HEK293 (cell line): ENCODE data around the gene ATP5F1A.

Experiments used
- AEBP2 ChIP-seq: fragments of 450-650 bp; formaldehyde crosslinking; IDR thresholded peaks from 2 replicates; pipeline ENCODE4 v1.5.1; 2016; ENCODE audit warnings: missing biosample characterization, missing genetic modification characterization, borderline replicate concordance
- REPIN1 ChIP-seq: fragments of 450-650 bp; formaldehyde crosslinking; IDR thresholded peaks from 2 replicates; pipeline ENCODE4 v1.5.1; 2017; ENCODE audit warnings: missing biosample characterization, missing genetic modification characterization, low read depth
- SP2 ChIP-seq: fragments of 450-650 bp; formaldehyde crosslinking; IDR thresholded peaks from 2 replicates; pipeline ENCODE4 v1.5.1; 2016; ENCODE audit warnings: missing biosample characterization, missing genetic modification characterization
- TRIM28 ChIP-seq: IDR thresholded peaks from 2 replicates; pipeline ENCODE4 v1.6.1; 2011; ENCODE audit warnings: low read length, control low read depth, borderline replicate concordance
- YY1 ChIP-seq: fragments of 450-650 bp; formaldehyde crosslinking; IDR thresholded peaks from 2 replicates; pipeline ENCODE4 v1.5.1; 2018; ENCODE audit warnings: missing biosample characterization, missing genetic modification characterization
- ZBTB10 ChIP-seq: fragments of 450-650 bp; formaldehyde crosslinking; IDR thresholded peaks from 2 replicates; pipeline ENCODE4 v1.5.1; 2016; ENCODE audit warnings: missing biosample characterization, missing genetic modification characterization
- ZBTB49 ChIP-seq: fragments of 450-650 bp; formaldehyde crosslinking; IDR thresholded peaks from 2 replicates; pipeline ENCODE4 v1.5.1; 2016; ENCODE audit warnings: missing biosample characterization, missing genetic modification characterization, low read depth
- ZNF24 ChIP-seq: fragments of 450-650 bp; formaldehyde crosslinking; IDR thresholded peaks from 2 replicates; pipeline ENCODE4 v1.5.1; 2016; ENCODE audit warnings: missing biosample characterization, missing genetic modification characterization
- ZNF274 ChIP-seq, 2 experiments: fragments of 200-500 bp in 1 of 2; fragments of 450-650 bp in 1 of 2; sonication (Bioruptor generic) in 1 of 2; formaldehyde crosslinking in 1 of 2; IDR thresholded peaks; 2 replicates each; pipeline versions ENCODE4 v1.5.1 to v1.6.1; 2014 to 2016; ENCODE audit warnings: borderline replicate concordance in 1 of 2, inconsistent platforms in 1 of 2, low read length in 1 of 2, missing biosample characterization in 1 of 2, missing genetic modification characterization in 1 of 2
- ZNF529 ChIP-seq: fragments of 450-650 bp; formaldehyde crosslinking; IDR thresholded peaks from 2 replicates; pipeline ENCODE4 v1.5.1; 2017; ENCODE audit warnings: missing genetic modification characterization, missing biosample characterization; ENCODE audit not compliant: insufficient replicate concordance
- ZNF558 ChIP-seq: fragments of 450-650 bp; formaldehyde crosslinking; IDR thresholded peaks from 2 replicates; pipeline ENCODE4 v1.5.1; 2016; ENCODE audit warnings: missing biosample characterization, missing genetic modification characterization
- ZNF777 ChIP-seq: fragments of 450-650 bp; formaldehyde crosslinking; IDR thresholded peaks from 2 replicates; pipeline ENCODE4 v1.5.1; 2017; ENCODE audit warnings: missing biosample characterization, missing genetic modification characterization, borderline replicate concordance
- TF ChIP-seq, protein P1 (sequence below): fragments of 450-650 bp; formaldehyde crosslinking; IDR thresholded peaks from 2 replicates; pipeline ENCODE4 v1.5.1; 2016; ENCODE audit warnings: missing biosample characterization, missing genetic modification characterization
- TF ChIP-seq, protein P2 (sequence below): fragments of 450-650 bp; formaldehyde crosslinking; IDR thresholded peaks from 2 replicates; pipeline ENCODE4 v1.5.1; 2016; ENCODE audit warnings: missing biosample characterization, missing genetic modification characterization

DNA sequence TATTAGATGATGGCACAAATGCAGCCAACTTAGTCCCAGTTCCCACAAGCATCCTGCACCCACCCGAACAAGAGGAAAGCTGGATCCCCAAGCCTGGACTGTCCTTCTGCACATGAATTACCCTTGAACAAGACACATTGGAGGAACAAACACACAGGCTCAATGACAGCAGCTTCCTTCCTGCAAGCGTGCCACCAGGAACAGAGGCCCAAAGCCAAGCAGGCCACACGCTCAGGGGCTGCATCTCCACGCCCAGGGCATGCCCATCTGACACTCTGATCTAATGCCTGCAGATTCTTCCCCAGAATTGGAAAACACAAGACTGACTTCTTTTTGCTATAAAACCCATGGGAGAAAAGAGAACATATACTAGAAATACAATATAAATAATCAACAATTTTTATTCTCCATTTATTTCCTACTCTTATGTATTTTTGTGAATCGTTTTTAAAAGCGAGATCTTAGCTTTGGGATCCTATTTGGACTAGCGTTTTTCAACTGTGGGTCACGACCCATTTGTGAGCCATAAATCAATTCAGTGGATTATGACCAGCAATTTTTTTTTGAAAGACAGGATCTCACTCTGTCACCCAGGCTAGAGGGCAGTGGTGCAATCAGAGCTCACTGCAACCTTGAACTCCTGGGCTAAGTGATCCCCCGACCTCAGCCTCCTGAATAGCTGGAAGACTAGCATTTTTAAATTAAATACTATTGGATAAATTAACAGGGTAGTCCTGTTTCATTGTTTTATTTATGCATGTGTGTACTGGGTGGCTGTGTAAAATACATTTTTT lies 60.4 kb downstream of the ATP5F1A start:
- TF ChIP-seq ZNF529 (tag by site-specific recombination) (no peak), ZNF558 (tag by site-specific recombination) (no peak), ZBTB10 (tag by site-specific recombination) (no peak), TRIM28 (no peak), ZNF777 (tag by site-specific recombination) (no peak), ZBTB49 (tag by site-specific recombination) (no peak), ZNF274 (IDR thresholded peaks at IDR 0.05; ENCODE audit: low read length) (no peak), ZNF274 (tag by site-specific recombination; IDR thresholded peaks at IDR 0.05; ENCODE audit: borderline replicate concordance) (no peak), REPIN1 (tag by site-specific recombination) (no peak), ZNF24 (no peak), YY1 (tag by site-specific recombination) (no peak), SP2 (no peak), AEBP2 (tag by site-specific recombination) (no peak)
- TF ChIP-seq, protein P1, sequence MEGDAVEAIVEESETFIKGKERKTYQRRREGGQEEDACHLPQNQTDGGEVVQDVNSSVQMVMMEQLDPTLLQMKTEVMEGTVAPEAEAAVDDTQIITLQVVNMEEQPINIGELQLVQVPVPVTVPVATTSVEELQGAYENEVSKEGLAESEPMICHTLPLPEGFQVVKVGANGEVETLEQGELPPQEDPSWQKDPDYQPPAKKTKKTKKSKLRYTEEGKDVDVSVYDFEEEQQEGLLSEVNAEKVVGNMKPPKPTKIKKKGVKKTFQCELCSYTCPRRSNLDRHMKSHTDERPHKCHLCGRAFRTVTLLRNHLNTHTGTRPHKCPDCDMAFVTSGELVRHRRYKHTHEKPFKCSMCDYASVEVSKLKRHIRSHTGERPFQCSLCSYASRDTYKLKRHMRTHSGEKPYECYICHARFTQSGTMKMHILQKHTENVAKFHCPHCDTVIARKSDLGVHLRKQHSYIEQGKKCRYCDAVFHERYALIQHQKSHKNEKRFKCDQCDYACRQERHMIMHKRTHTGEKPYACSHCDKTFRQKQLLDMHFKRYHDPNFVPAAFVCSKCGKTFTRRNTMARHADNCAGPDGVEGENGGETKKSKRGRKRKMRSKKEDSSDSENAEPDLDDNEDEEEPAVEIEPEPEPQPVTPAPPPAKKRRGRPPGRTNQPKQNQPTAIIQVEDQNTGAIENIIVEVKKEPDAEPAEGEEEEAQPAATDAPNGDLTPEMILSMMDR: no peak
- TF ChIP-seq, protein P2, sequence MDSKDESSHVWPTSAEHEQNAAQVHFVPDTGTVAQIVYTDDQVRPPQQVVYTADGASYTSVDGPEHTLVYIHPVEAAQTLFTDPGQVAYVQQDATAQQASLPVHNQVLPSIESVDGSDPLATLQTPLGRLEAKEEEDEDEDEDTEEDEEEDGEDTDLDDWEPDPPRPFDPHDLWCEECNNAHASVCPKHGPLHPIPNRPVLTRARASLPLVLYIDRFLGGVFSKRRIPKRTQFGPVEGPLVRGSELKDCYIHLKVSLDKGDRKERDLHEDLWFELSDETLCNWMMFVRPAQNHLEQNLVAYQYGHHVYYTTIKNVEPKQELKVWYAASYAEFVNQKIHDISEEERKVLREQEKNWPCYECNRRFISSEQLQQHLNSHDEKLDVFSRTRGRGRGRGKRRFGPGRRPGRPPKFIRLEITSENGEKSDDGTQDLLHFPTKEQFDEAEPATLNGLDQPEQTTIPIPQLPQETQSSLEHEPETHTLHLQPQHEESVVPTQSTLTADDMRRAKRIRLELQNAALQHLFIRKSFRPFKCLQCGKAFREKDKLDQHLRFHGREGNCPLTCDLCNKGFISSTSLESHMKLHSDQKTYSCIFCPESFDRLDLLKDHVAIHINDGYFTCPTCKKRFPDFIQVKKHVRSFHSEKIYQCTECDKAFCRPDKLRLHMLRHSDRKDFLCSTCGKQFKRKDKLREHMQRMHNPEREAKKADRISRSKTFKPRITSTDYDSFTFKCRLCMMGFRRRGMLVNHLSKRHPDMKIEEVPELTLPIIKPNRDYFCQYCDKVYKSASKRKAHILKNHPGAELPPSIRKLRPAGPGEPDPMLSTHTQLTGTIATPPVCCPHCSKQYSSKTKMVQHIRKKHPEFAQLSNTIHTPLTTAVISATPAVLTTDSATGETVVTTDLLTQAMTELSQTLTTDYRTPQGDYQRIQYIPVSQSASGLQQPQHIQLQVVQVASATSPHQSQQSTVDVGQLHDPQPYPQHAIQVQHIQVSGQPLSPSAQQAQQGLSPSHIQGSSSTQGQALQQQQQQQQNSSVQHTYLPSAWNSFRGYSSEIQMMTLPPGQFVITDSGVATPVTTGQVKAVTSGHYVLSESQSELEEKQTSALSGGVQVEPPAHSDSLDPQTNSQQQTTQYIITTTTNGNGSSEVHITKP (tag by site-specific recombination): no peak
